ENCODE data around the gene MRPL11.

MRPL11 gene

GRCh38 chr11:66409226-66409625 lies 29.4 kb downstream of the MRPL11 start:
- Histone ChIP-seq H3K4me2 (ENCODE audit: low read depth, low read length) (no peak overlapping the region), H3K4me1 (ENCODE audit: low read length) (no peaks in the 10 kb centered on the region), H3K36me3 (replicated peaks; ENCODE audit: insufficient read depth, low read length) (no peaks in the 10 kb centered on the region), H2AFZ (ENCODE audit: low read length) (no peak overlapping the region), H3K9me3 (replicated peaks; ENCODE audit: insufficient read depth, low read length) (no peaks in the 10 kb centered on the region), H3K27me3 (replicated peaks; ENCODE audit: insufficient read depth, low read length) (peaks cover 90% of the 10 kb centered on the region), H3K9ac (ENCODE audit: low read length) (no peak overlapping the region), H3K9me2 (replicated peaks; ENCODE audit: insufficient read depth, low read length) (no peaks in the 10 kb centered on the region), H3K27ac (ENCODE audit: low read length) (no peak overlapping the region), H3F3A (ENCODE audit: insufficient read depth, low read length) (no peaks in the 10 kb centered on the region), H4K20me1 (ENCODE audit: insufficient read depth, low read length) (no peaks in the 10 kb centered on the region; the same call in 1 of the 2 replicates), H3K4me3 (ENCODE audit: low read length) (no peak overlapping the region), H3K79me2 (ENCODE audit: low read length) (no peaks in the 10 kb centered on the region)
- DNase-seq = no peak
- TF ChIP-seq EZH2phosphoT487 (IDR thresholded peaks at IDR 0.05; ENCODE audit: low read length) (no peak), EZH2 (optimal IDR thresholded peaks at IDR 0.05; ENCODE audit: low read depth, low read length) (no peak), CTCF (IDR thresholded peaks at IDR 0.05; ENCODE audit: low read length) (no peak)

- peak; percentile 83 for DNase-seq
- TF ChIP-seq EZH2 (optimal IDR thresholded peaks at IDR 0.05; ENCODE audit: low read depth, low read length) = no peak
- TF ChIP-seq CTCF (IDR thresholded peaks at IDR 0.05; ENCODE audit: low read length) = peak; percentile 100
- Histone ChIP-seq H3K4me2 (ENCODE audit: low read depth, low read length) (peak overlapping the region; percentile 64; the same call in 1 of the 2 replicates), H3K4me3 (ENCODE audit: low read length) (peak overlapping the region; percentile 29), H2AFZ (ENCODE audit: low read length) (peak overlapping the region; percentile 30; the same call in 1 of the 2 replicates), H3K27ac (ENCODE audit: low read length) (no peak overlapping the region), H3K9me2 (replicated peaks; ENCODE audit: insufficient read depth, low read length) (no peaks in the 10 kb centered on the region), H3F3A (ENCODE audit: insufficient read depth, low read length) (no peaks in the 10 kb centered on the region), H3K27me3 (replicated peaks; ENCODE audit: insufficient read depth, low read length) (peaks cover 90% of the 10 kb centered on the region), H3K4me1 (ENCODE audit: low read length) (no peaks in the 10 kb centered on the region), H3K36me3 (replicated peaks; ENCODE audit: insufficient read depth, low read length) (no peaks in the 10 kb centered on the region), H3K79me2 (ENCODE audit: low read length) (no peaks in the 10 kb centered on the region), H3K9ac (ENCODE audit: low read length) (no peak overlapping the region), H4K20me1 (ENCODE audit: insufficient read depth, low read length) (no peaks in the 10 kb centered on the region; the same call in 1 of the 2 replicates), H3K9me3 (replicated peaks; ENCODE audit: insufficient read depth, low read length) (no peaks in the 10 kb centered on the region)
Measured at GRCh38 chr11:66408488-66409214, 30.0 kb downstream of the MRPL11 start.

- H3K4me1 ChIP-seq (ENCODE audit: low read length) = no peaks in the 10 kb centered on the region
- DNase-seq = no peak
- H3K9me3 ChIP-seq (replicated peaks; ENCODE audit: insufficient read depth, low read length) = no peaks in the 10 kb centered on the region
- H3K79me2 ChIP-seq (ENCODE audit: low read length) = no peaks in the 10 kb centered on the region
- no peaks in the 10 kb centered on the region for H3K36me3 ChIP-seq (replicated peaks; ENCODE audit: insufficient read depth, low read length)
- H2AFZ ChIP-seq (ENCODE audit: low read length) = no peak overlapping the region
- no peaks in the 10 kb centered on the region for H3F3A ChIP-seq (ENCODE audit: insufficient read depth, low read length)
- H3K4me2 ChIP-seq (ENCODE audit: low read depth, low read length) = no peak overlapping the region
- peaks cover 90% of the 10 kb centered on the region for H3K27me3 ChIP-seq (replicated peaks; ENCODE audit: insufficient read depth, low read length)
- no peak overlapping the region for H3K27ac ChIP-seq (ENCODE audit: low read length)
- H3K9me2 ChIP-seq (replicated peaks; ENCODE audit: insufficient read depth, low read length) = no peaks in the 10 kb centered on the region
- H3K9ac ChIP-seq (ENCODE audit: low read length) = no peak overlapping the region
- TF ChIP-seq CTCF (IDR thresholded peaks at IDR 0.05; ENCODE audit: low read length) = no peak
- no peak for TF ChIP-seq EZH2 (optimal IDR thresholded peaks at IDR 0.05; ENCODE audit: low read depth, low read length)
- TF ChIP-seq EZH2phosphoT487 (IDR thresholded peaks at IDR 0.05; ENCODE audit: low read length) = no peak
- no peak overlapping the region for H3K4me3 ChIP-seq (ENCODE audit: low read length)
- no peaks in the 10 kb centered on the region; the same call in 1 of the 2 replicates for H4K20me1 ChIP-seq (ENCODE audit: insufficient read depth, low read length)
Measured at GRCh38 chr11:66407651-66408050, 31.0 kb downstream of the MRPL11 start.
